B cell (primary cell): ENCODE results near the gene PET100. TPM values are rescaled to one million over a fixed set of nuclear protein-coding genes. Genes with fewer than 3 reads are reported as not detected.

Experiments used
- ATAC-seq: fragments of 200-7000 bp; cut with Tn5 transposase; one replicate; pipeline ENCODE4 v1.10.0; 2021; ENCODE audit warnings: low read depth, mild to moderate bottlenecking, moderate number of reproducible peaks, moderate library complexity
- CTCF ChIA-PET: fragments of 350-600 bp; sonication (Branson Sonifier 250); formaldehyde crosslinking; loops from one replicate; lab custom pipeline; 2021; ENCODE audit warnings: antibody characterized with exemption, inconsistent platforms; lab: Charles Lee
- POLR2A ChIA-PET: fragments of 350-600 bp; sonication (Branson Sonifier 250); formaldehyde crosslinking; loops from one replicate; lab custom pipeline; 2021; ENCODE audit warnings: antibody characterized with exemption; lab: Charles Lee
- DNase-seq: peaks from one replicate; pipeline ENCODE4 v3.0.0; 2013
- H2AFZ ChIP-seq: 2 replicates; pipeline ENCODE4 v1.6.1; 2012; ENCODE audit warnings: mild to moderate bottlenecking, low read depth, low read length; ENCODE audit not compliant: insufficient read depth, poor library complexity, severe bottlenecking
- H3K27ac ChIP-seq, 2 donors: 1 replicate in 1 of 2; 2 replicates in 1 of 2; pipeline ENCODE4 v1.5.1; 2012 to 2013; ENCODE audit warnings: low read length in 2 of 2, mild to moderate bottlenecking in 2 of 2, moderate library complexity in 1 of 2
- H3K27me3 ChIP-seq, 4 experiments: fragments of 200-600 bp in 1 of 4; sonication (generic) in 1 of 4; replicated peaks in 1 of 4; 1 replicate in 2 of 4; 2 replicates in 2 of 4; pipeline versions ENCODE4 v1.6.1 to v1.7.0; 2013 to 2016; ENCODE audit warnings: low read length in 3 of 4, mild to moderate bottlenecking in 2 of 4, mixed read lengths in 1 of 4, moderate library complexity in 1 of 4; ENCODE audit not compliant: insufficient read depth in 4 of 4, control insufficient read depth in 3 of 4; ENCODE audit errors: control extremely low read depth in 1 of 4
- H3K36me3 ChIP-seq, 2 experiments: replicated peaks in 1 of 2; 1 replicate in 1 of 2; 2 replicates in 1 of 2; pipeline versions ENCODE4 v1.6.1 to v1.7.1; 2013; ENCODE audit warnings: low read length in 1 of 2; ENCODE audit not compliant: insufficient read depth in 2 of 2, control insufficient read depth in 1 of 2; ENCODE audit errors: control extremely low read depth in 1 of 2, extremely low read depth in 1 of 2
- H3K4me1 ChIP-seq, 2 donors: fragments of 200-600 bp in 1 of 2; sonication (generic) in 1 of 2; 1 replicate in 1 of 2; 2 replicates in 1 of 2; pipeline versions ENCODE4 v1.5.1 to v1.6.1; 2013 to 2017; ENCODE audit warnings: low read length in 2 of 2; ENCODE audit not compliant: control insufficient read depth in 2 of 2, insufficient read depth in 2 of 2
- H3K4me2 ChIP-seq: replicated peaks from 2 replicates; pipeline ENCODE3; 2012; ENCODE audit warnings: mild to moderate bottlenecking, low read depth, low read length; ENCODE audit not compliant: poor library complexity, severe bottlenecking
- H3K4me3 ChIP-seq, 5 experiments: fragments of 200-600 bp in 1 of 5; sonication (generic) in 1 of 5; 1 replicate in 3 of 5; 2 replicates in 2 of 5; pipeline versions ENCODE4 v1.5.1 to v1.7.0; 2011 to 2016; ENCODE audit warnings: low read length in 4 of 5, mild to moderate bottlenecking in 4 of 5, low read depth in 2 of 5, control low read depth in 1 of 5, moderate library complexity in 1 of 5; ENCODE audit not compliant: insufficient read depth in 1 of 5; ENCODE audit errors: control extremely low read depth in 1 of 5, extremely low read depth in 1 of 5
- H3K79me2 ChIP-seq: fragments of 200-600 bp; sonication (generic); one replicate; pipeline ENCODE4 v1.6.0; 2016; ENCODE audit warnings: low read length; ENCODE audit not compliant: control insufficient read depth, insufficient read depth
- H3K9ac ChIP-seq: fragments of 200-600 bp; sonication (generic); 2 replicates; pipeline ENCODE4 v1.6.1; 2017; ENCODE audit warnings: mild to moderate bottlenecking, low read length, moderate library complexity
- H3K9me3 ChIP-seq, 3 donors: one replicate each; pipeline versions ENCODE4 v1.6.1 to v1.7.1; 2013; ENCODE audit warnings: low read length in 2 of 3; ENCODE audit not compliant: control insufficient read depth in 2 of 3, insufficient read depth in 1 of 3; ENCODE audit errors: control extremely low read depth in 1 of 3
- H4K20me1 ChIP-seq: 2 replicates; pipeline ENCODE4 v1.6.0; 2012; ENCODE audit warnings: mild to moderate bottlenecking, low read length; ENCODE audit not compliant: insufficient read depth, control insufficient read depth, poor library complexity, severe bottlenecking
- H3K27ac Mint-ChIP-seq: one replicate; pipeline ENCODE4 v1.8.0; 2021; ENCODE audit warnings: mixed read lengths
- H3K27me3 Mint-ChIP-seq: one replicate; pipeline ENCODE4 v1.8.0; 2021; ENCODE audit warnings: mixed read lengths
- H3K4me1 Mint-ChIP-seq: one replicate; pipeline ENCODE4 v1.8.0; 2021; ENCODE audit warnings: mixed read lengths
- H3K4me3 Mint-ChIP-seq: one replicate; pipeline ENCODE4 v1.8.0; 2021; ENCODE audit warnings: mixed read lengths
- H3K9me3 Mint-ChIP-seq: one replicate; pipeline ENCODE4 v1.8.0; 2022; ENCODE audit warnings: mixed read lengths; ENCODE audit not compliant: insufficient read depth
- EZH2 ChIP-seq: IDR thresholded peaks from 2 replicates; pipeline ENCODE4 v1.6.1; 2012; ENCODE audit warnings: borderline replicate concordance, low read depth, mild to moderate bottlenecking, moderate library complexity, low read length; ENCODE audit not compliant: insufficient read depth, poor library complexity, severe bottlenecking
- WGBS: methylation state at CpG from one replicate; pipeline ENCODE4 v1.1.5; 2013; ENCODE audit warnings: missing lambda C conversion rate; ENCODE audit not compliant: insufficient coverage; 5-methylcytosine and 5-hydroxymethylcytosine counted together
- intact Hi-C: fragments of 100-400 bp; cut with micrococcal nuclease; formaldehyde crosslinking; loops from one replicate; pipeline ENCODE4 v1.10.0; 2022
- polyA plus RNA-seq: library from polyadenylated mRNA; depleted of rRNA; stranded (reverse); fragments of >200 nt; gene quantifications from 2 replicates; pipeline ENCODE4 v1.2.3, GENCODE V29; 2012
- total RNA-seq, 2 donors: library from RNA; stranded (reverse); fragments of 120-200 nt in 1 of 2; gene quantifications; 1 replicate in 1 of 2; 2 replicates in 1 of 2; pipeline versions ENCODE4 v1.2.3 to v1.2.4, GENCODE V29; 2013 to 2022
- TF ChIP-seq, protein P1 (sequence below): fragments of 200-600 bp; IDR thresholded peaks from one replicate; pipeline ENCODE4 v1.8.0; 2022; ENCODE audit warnings: antibody characterized with exemption, mild to moderate bottlenecking

The PET100 gene
- total and polyA plus RNA-seq, 2 donors (not counting 1 experiment from before 2014, with no cell fraction given): 31.3 to 100 TPM

DNA sequence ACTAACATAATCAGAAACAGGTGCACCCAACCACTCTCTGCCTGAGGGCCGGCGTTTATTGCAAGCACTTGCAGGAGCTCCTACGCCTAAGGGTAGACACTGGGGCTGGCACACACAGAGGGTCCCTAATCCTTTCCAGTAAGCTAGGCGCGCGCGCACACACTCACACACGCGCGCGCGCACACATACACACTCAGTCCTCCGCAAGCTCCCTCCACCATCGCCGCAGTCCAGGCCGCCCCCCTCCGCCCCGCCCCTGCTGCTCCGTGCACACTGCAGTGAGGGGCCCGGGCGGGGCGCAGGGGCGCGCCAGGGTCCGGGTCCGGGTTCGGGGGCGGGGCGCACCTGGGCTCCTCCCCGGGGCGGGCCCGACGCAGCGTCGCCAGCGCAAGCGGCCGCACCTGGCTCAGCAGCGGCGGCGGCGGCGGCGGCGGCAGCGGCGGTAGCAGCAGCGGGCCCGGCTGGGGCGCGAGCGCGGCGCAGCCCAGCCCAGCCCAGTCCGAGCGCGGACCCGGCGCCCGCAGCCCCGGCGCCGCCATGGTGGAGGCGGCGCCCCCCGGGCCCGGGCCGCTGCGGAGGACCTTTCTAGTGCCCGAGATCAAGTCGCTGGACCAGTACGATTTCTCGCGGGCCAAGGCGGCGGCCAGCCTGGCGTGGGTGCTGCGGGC lies 34.0 kb upstream of the PET100 start, which contains the start of gene CAMSAP3:
TSS of gene CAMSAP3 (plus strand) at position 398 of the 668 bp plus-strand sequence. CDS start at position 538, 140 bp downstream.
- peaks cover 0 to 47% (median 11%) of the 10 kb centered on the region in 4 experiments for H3K27me3 ChIP-seq
- DNase-seq: peak; percentile 66
- TF ChIP-seq, protein P1, sequence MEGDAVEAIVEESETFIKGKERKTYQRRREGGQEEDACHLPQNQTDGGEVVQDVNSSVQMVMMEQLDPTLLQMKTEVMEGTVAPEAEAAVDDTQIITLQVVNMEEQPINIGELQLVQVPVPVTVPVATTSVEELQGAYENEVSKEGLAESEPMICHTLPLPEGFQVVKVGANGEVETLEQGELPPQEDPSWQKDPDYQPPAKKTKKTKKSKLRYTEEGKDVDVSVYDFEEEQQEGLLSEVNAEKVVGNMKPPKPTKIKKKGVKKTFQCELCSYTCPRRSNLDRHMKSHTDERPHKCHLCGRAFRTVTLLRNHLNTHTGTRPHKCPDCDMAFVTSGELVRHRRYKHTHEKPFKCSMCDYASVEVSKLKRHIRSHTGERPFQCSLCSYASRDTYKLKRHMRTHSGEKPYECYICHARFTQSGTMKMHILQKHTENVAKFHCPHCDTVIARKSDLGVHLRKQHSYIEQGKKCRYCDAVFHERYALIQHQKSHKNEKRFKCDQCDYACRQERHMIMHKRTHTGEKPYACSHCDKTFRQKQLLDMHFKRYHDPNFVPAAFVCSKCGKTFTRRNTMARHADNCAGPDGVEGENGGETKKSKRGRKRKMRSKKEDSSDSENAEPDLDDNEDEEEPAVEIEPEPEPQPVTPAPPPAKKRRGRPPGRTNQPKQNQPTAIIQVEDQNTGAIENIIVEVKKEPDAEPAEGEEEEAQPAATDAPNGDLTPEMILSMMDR: no peak
- no peak for TF ChIP-seq EZH2
- ATAC-seq: peak; percentile 82
- H3K79me2 ChIP-seq: no peaks in the 10 kb centered on the region
- under 1% methylated on average over 77 of the region's 78 CpGs for WGBS
- H3K27ac Mint-ChIP-seq: peak within 1 kb of the TSS; percentile 15
- peaks cover 0 to 4% (median 0%) of the 10 kb centered on the region in 3 donors for H3K9me3 ChIP-seq
- H3K4me1 Mint-ChIP-seq: peaks cover 11% of the 10 kb centered on the region
- H3K4me3 Mint-ChIP-seq: peak within 1 kb of the TSS; percentile 87
- no peaks in the 10 kb centered on the region for H3K36me3 ChIP-seq
- H3K27me3 Mint-ChIP-seq: peaks cover 40% of the 10 kb centered on the region
- intact Hi-C loops: no loop called here
- H3K9ac ChIP-seq: peak within 1 kb of the TSS; percentile 50
- H2AFZ ChIP-seq: peak within 1 kb of the TSS; percentile 81
- no peak within 1 kb of the TSS for H3K27ac ChIP-seq
- H3K4me3 ChIP-seq: peak within 1 kb of the TSS in 3 of 5 experiments; percentile 38 to 61 (median 47)
- no peaks in the 10 kb centered on the region for H4K20me1 ChIP-seq
- H3K9me3 Mint-ChIP-seq: peaks cover 2% of the 10 kb centered on the region
- H3K4me1 ChIP-seq: peaks cover 11 to 13% of the 10 kb centered on the region in 2 donors
- ChIA-PET POLR2A (interaction anchor here (0.5 to 0.6 kb wide), 3 partner anchors 9 to 723 kb away, joined by 4 to 10 read pairs (median 4); no protein-coding TSS in a partner anchor), CTCF (interaction anchor here (0.6 to 1.4 kb wide), 2 partner anchors 325 to 336 kb away, joined by 3 read pairs; no protein-coding TSS in a partner anchor)
- peak within 1 kb of the TSS; percentile 87 for H3K4me2 ChIP-seq
